H9 (cell line): ENCODE results near the gene TEX2. TPM values are rescaled to one million over a fixed set of nuclear protein-coding genes. Genes with fewer than 3 reads are reported as not detected.

Experiments used
- DNase-seq: peaks from one replicate; pipeline ENCODE4 v3.0.0-alpha.2; 2017
- H2AFZ ChIP-seq: one replicate; pipeline ENCODE4 v1.6.1; 2013; ENCODE audit warnings: mild to moderate bottlenecking, low read length, control low read depth, moderate library complexity
- H2AK5ac ChIP-seq: 2 replicates; pipeline ENCODE4 v1.6.1; 2013; ENCODE audit warnings: low read length, control low read depth, mixed read lengths; ENCODE audit not compliant: insufficient read length
- H2BK120ac ChIP-seq: one replicate; pipeline ENCODE4 v1.6.1; 2013; ENCODE audit warnings: low read depth, mild to moderate bottlenecking, low read length, control low read depth, inconsistent platforms; ENCODE audit not compliant: poor library complexity, severe bottlenecking
- H2BK12ac ChIP-seq: 2 replicates; pipeline ENCODE4 v1.6.1; 2013; ENCODE audit warnings: low read length, control low read depth, mixed read lengths, low read depth; ENCODE audit not compliant: insufficient read length
- H2BK15ac ChIP-seq: 2 replicates; pipeline ENCODE4 v1.6.1; 2013; ENCODE audit warnings: low read depth, low read length, control low read depth
- H2BK20ac ChIP-seq: one replicate; pipeline ENCODE4 v1.6.1; 2013; ENCODE audit warnings: low read depth, mild to moderate bottlenecking, low read length, control low read depth, inconsistent platforms; ENCODE audit not compliant: poor library complexity, severe bottlenecking
- H2BK5ac ChIP-seq: 2 replicates; pipeline ENCODE4 v1.6.1; 2013; ENCODE audit warnings: low read length, control low read depth, mixed read lengths; ENCODE audit not compliant: insufficient read length
- H3K14ac ChIP-seq: 2 replicates; pipeline ENCODE4 v1.6.1; 2013; ENCODE audit warnings: low read length, control low read depth; ENCODE audit not compliant: insufficient read depth
- H3K18ac ChIP-seq: 2 replicates; pipeline ENCODE4 v1.6.1; 2013; ENCODE audit warnings: low read depth, mild to moderate bottlenecking, mixed read lengths, low read length, control low read depth; ENCODE audit not compliant: insufficient read length
- H3K23ac ChIP-seq: 2 replicates; pipeline ENCODE4 v1.6.1; 2013; ENCODE audit warnings: low read length, control low read depth, mixed read lengths, low read depth; ENCODE audit not compliant: insufficient read length
- H3K23me2 ChIP-seq: 2 replicates; pipeline ENCODE4 v1.6.1; 2013; ENCODE audit warnings: low read depth, mild to moderate bottlenecking, mixed read lengths, low read length, control low read depth; ENCODE audit not compliant: insufficient read length, poor library complexity, severe bottlenecking
- H3K27ac ChIP-seq: 2 replicates; pipeline ENCODE4 v1.5.1; 2013; ENCODE audit warnings: low read length, control low read depth, mixed read lengths, low read depth; ENCODE audit not compliant: insufficient read length
- H3K27me3 ChIP-seq: 2 replicates; pipeline ENCODE4 v1.6.1; 2013; ENCODE audit warnings: low read length, control low read depth, inconsistent platforms; ENCODE audit not compliant: insufficient read depth
- H3K4ac ChIP-seq: 2 replicates; pipeline ENCODE4 v1.6.1; 2013; ENCODE audit warnings: low read depth, mild to moderate bottlenecking, control low read depth, inconsistent platforms, low read length, moderate library complexity
- H3K4me1 ChIP-seq: 2 replicates; pipeline ENCODE4 v1.6.1; 2013; ENCODE audit warnings: low read length, control low read depth, inconsistent platforms; ENCODE audit not compliant: insufficient read depth
- H3K4me2 ChIP-seq: 2 replicates; pipeline ENCODE4 v1.6.1; 2013; ENCODE audit warnings: low read length, control low read depth, mixed read lengths; ENCODE audit not compliant: insufficient read length, insufficient read depth
- H3K56ac ChIP-seq: 2 replicates; pipeline ENCODE4 v1.6.1; 2013; ENCODE audit warnings: low read depth, mild to moderate bottlenecking, mixed read lengths, low read length, control low read depth; ENCODE audit not compliant: insufficient read length
- H3K79me1 ChIP-seq: 2 replicates; pipeline ENCODE4 v1.6.1; 2013; ENCODE audit warnings: low read depth, mild to moderate bottlenecking, moderate library complexity, low read length, control low read depth, inconsistent platforms; ENCODE audit not compliant: insufficient read depth, poor library complexity, severe bottlenecking
- H3K79me2 ChIP-seq: 2 replicates; pipeline ENCODE4 v1.6.1; 2013; ENCODE audit warnings: low read length, control low read depth, inconsistent platforms; ENCODE audit not compliant: insufficient read depth
- H3K9ac ChIP-seq: 2 replicates; pipeline ENCODE4 v1.6.1; 2013; ENCODE audit warnings: low read length, control low read depth, mixed read lengths; ENCODE audit not compliant: insufficient read length; ENCODE audit errors: extremely low read depth
- H3K9me3 ChIP-seq: one replicate; pipeline ENCODE4 v1.6.1; 2013; ENCODE audit warnings: low read depth, low read length, inconsistent platforms; ENCODE audit not compliant: control insufficient read depth
- H3T11ph ChIP-seq: one replicate; pipeline ENCODE4 v1.6.1; 2013; ENCODE audit warnings: mild to moderate bottlenecking, low read length, control low read depth, inconsistent platforms
- H4K20me1 ChIP-seq: one replicate; pipeline ENCODE4 v1.6.1; 2013; ENCODE audit not compliant: control insufficient read depth, insufficient read length, insufficient read depth
- H4K5ac ChIP-seq: 2 replicates; pipeline ENCODE4 v1.6.1; 2013; ENCODE audit warnings: low read depth, mild to moderate bottlenecking, mixed read lengths, low read length, control low read depth; ENCODE audit not compliant: insufficient read length
- H4K8ac ChIP-seq: replicated peaks from 2 replicates; pipeline ENCODE4 v1.6.1; 2013; ENCODE audit warnings: low read length, control low read depth, mixed read lengths, low read depth; ENCODE audit not compliant: insufficient read length
- H4K91ac ChIP-seq: 2 replicates; pipeline ENCODE4 v1.6.1; 2013; ENCODE audit warnings: low read depth, mild to moderate bottlenecking, moderate library complexity, mixed read lengths, low read length, control low read depth; ENCODE audit not compliant: insufficient read length
- H3K27ac Mint-ChIP-seq, 3 experiments: 2 replicates in 2 of 3; 3 replicates in 1 of 3; pipeline ENCODE4 v1.8.0; 2020 to 2021; ENCODE audit warnings: mixed read lengths in 3 of 3, mild to moderate bottlenecking in 1 of 3, moderate library complexity in 1 of 3
- H3K27me3 Mint-ChIP-seq: 2 replicates; pipeline ENCODE4 v1.8.0; 2021; ENCODE audit warnings: low read depth, mild to moderate bottlenecking, moderate library complexity, mixed read lengths
- H3K36me3 Mint-ChIP-seq, 3 experiments: 2 replicates in 2 of 3; 3 replicates in 1 of 3; pipeline ENCODE4 v1.8.0; 2020 to 2021; ENCODE audit warnings: low read depth in 3 of 3, mixed read lengths in 3 of 3; ENCODE audit not compliant: insufficient read depth in 1 of 3
- H3K4me1 Mint-ChIP-seq, 2 experiments: 2 replicates each; pipeline ENCODE4 v1.8.0; 2020; ENCODE audit warnings: mixed read lengths in 2 of 2
- H3K4me3 Mint-ChIP-seq, 2 experiments: 2 replicates in 1 of 2; 3 replicates in 1 of 2; pipeline ENCODE4 v1.8.0; 2020 to 2021; ENCODE audit warnings: mild to moderate bottlenecking in 2 of 2, mixed read lengths in 2 of 2, moderate library complexity in 1 of 2
- H3K9me3 Mint-ChIP-seq, 2 experiments: 2 replicates in 1 of 2; 3 replicates in 1 of 2; pipeline ENCODE4 v1.8.0; 2020; ENCODE audit warnings: mild to moderate bottlenecking in 2 of 2, mixed read lengths in 2 of 2, moderate library complexity in 1 of 2
- CTCF ChIP-seq: fragments of 200-600 bp; sonication (generic); conservative IDR thresholded peaks from 3 replicates; pipeline ENCODE4 v1.8.0; 2021; ENCODE audit warnings: antibody characterized with exemption, mild to moderate bottlenecking
- WGBS: extraction: QIAGEN DNeasy Blood & Tissue Kit; methylation state at CpG from one replicate; pipeline ENCODE4 v1.1.7; 2013; ENCODE audit warnings: missing lambda C conversion rate, low lambda C conversion rate, mixed read lengths; ENCODE audit not compliant: insufficient read length; ENCODE audit errors: extremely low coverage; 5-methylcytosine and 5-hydroxymethylcytosine counted together
- total RNA-seq: library from RNA; stranded (reverse); gene quantifications from 2 replicates; pipeline ENCODE4 v1.2.1, GENCODE V29; 2021

TEX2 gene
- total RNA-seq, 1 experiment from 2014 or later = 12.2 TPM

- H3K9me3 ChIP-seq = no peaks in the 10 kb centered on the region
- no peak overlapping the region for H3K56ac ChIP-seq
- H3K4ac ChIP-seq = no peak overlapping the region
- H2AK5ac ChIP-seq = no peak overlapping the region
- H3K23me2 ChIP-seq = no peaks in the 10 kb centered on the region
- H4K5ac ChIP-seq = no peak overlapping the region
- H3K27me3 Mint-ChIP-seq = no peaks in the 10 kb centered on the region
- H4K8ac ChIP-seq = no peak overlapping the region
- H3K27ac ChIP-seq = no peak overlapping the region
- no peak overlapping the region for H3K14ac ChIP-seq
- H3K27ac Mint-ChIP-seq = no peak overlapping the region
- H3K4me1 ChIP-seq = no peaks in the 10 kb centered on the region
- no peak overlapping the region for H3K9ac ChIP-seq
- no peaks in the 10 kb centered on the region for H3K79me2 ChIP-seq
- H3K36me3 Mint-ChIP-seq = no peaks in the 10 kb centered on the region
- H2BK20ac ChIP-seq = no peak overlapping the region
- no peak overlapping the region for H4K91ac ChIP-seq
- H3K4me3 Mint-ChIP-seq = no peak overlapping the region
- no peak overlapping the region for H3K23ac ChIP-seq
- H3K27me3 ChIP-seq = no peaks in the 10 kb centered on the region
- no peak for DNase-seq
- H2BK5ac ChIP-seq = no peak overlapping the region
- no peak overlapping the region for H3T11ph ChIP-seq
- no peaks in the 10 kb centered on the region for H3K9me3 Mint-ChIP-seq
- H3K79me1 ChIP-seq = no peaks in the 10 kb centered on the region
- H2BK15ac ChIP-seq = no peak overlapping the region
- WGBS = no CpG with 5 or more reads among the region's 8 CpGs
- H3K4me2 ChIP-seq = no peak overlapping the region
- no peak overlapping the region for H2AFZ ChIP-seq
- no peak overlapping the region for H2BK12ac ChIP-seq
- no peak for TF ChIP-seq CTCF
- H3K18ac ChIP-seq = no peak overlapping the region
- no peaks in the 10 kb centered on the region for H3K4me1 Mint-ChIP-seq
- no peaks in the 10 kb centered on the region for H4K20me1 ChIP-seq
- H2BK120ac ChIP-seq = no peak overlapping the region
Measured at GRCh38 chr17:64300699-64300965, 37.6 kb upstream of the TEX2 start.
